IgD-negative memory B cell (primary cell): ENCODE data around the gene GINS2. TPM values are rescaled to one million over a fixed set of nuclear protein-coding genes. Genes with fewer than 3 reads are reported as not detected.
A peak's percentile ranks its signal among the peaks of the same experiment; 100 is the strongest.

ENCODE experiments used
- H3K27ac Mint-ChIP-seq, 3 donors: one replicate each; pipeline ENCODE4 v1.8.0; 2020 to 2022; ENCODE audit warnings: mild to moderate bottlenecking in 3 of 3, mixed read lengths in 3 of 3, moderate library complexity in 1 of 3
- H3K27me3 Mint-ChIP-seq: one replicate; pipeline ENCODE4 v1.8.0; 2021; ENCODE audit warnings: mixed read lengths
- H3K36me3 Mint-ChIP-seq: one replicate; pipeline ENCODE4 v1.8.0; 2020; ENCODE audit warnings: mild to moderate bottlenecking, mixed read lengths
- H3K4me1 Mint-ChIP-seq, 3 donors: one replicate each; pipeline ENCODE4 v1.8.0; 2020 to 2022; ENCODE audit warnings: mixed read lengths in 3 of 3, mild to moderate bottlenecking in 1 of 3
- H3K4me3 Mint-ChIP-seq, 4 donors: one replicate each; pipeline ENCODE4 v1.8.0; 2020 to 2022; ENCODE audit warnings: mild to moderate bottlenecking in 4 of 4, mixed read lengths in 4 of 4, moderate library complexity in 3 of 4
- H3K9me3 Mint-ChIP-seq, 3 donors: one replicate each; pipeline ENCODE4 v1.8.0; 2020 to 2021; ENCODE audit warnings: mixed read lengths in 3 of 3, mild to moderate bottlenecking in 1 of 3
- polyA plus RNA-seq: library from polyadenylated mRNA; unstranded; fragments of 300-500 nt; fragmentation: Illumina TruSeq; gene quantifications from one replicate; pipeline ENCODE4 v1.2.3, GENCODE V29; 2021

Gene GINS2
- polyA plus RNA-seq, 1 donor from 2014 or later, result 0.69 TPM

- H3K27me3 Mint-ChIP-seq, result no peaks in the 10 kb centered on the region
- H3K4me3 Mint-ChIP-seq, result no peak overlapping the region
- H3K36me3 Mint-ChIP-seq, result no peaks in the 10 kb centered on the region
- peak overlapping the region in 2 of 3 donors; percentile 13 to 62 for H3K27ac Mint-ChIP-seq
- no peaks in the 10 kb centered on the region for H3K9me3 Mint-ChIP-seq
- H3K4me1 Mint-ChIP-seq, result peaks cover 2 to 6% (median 6%) of the 10 kb centered on the region in 3 donors
Observed at GRCh38 chr16:85652431-85653221, 36.1 kb downstream of the GINS2 start.

DNA sequence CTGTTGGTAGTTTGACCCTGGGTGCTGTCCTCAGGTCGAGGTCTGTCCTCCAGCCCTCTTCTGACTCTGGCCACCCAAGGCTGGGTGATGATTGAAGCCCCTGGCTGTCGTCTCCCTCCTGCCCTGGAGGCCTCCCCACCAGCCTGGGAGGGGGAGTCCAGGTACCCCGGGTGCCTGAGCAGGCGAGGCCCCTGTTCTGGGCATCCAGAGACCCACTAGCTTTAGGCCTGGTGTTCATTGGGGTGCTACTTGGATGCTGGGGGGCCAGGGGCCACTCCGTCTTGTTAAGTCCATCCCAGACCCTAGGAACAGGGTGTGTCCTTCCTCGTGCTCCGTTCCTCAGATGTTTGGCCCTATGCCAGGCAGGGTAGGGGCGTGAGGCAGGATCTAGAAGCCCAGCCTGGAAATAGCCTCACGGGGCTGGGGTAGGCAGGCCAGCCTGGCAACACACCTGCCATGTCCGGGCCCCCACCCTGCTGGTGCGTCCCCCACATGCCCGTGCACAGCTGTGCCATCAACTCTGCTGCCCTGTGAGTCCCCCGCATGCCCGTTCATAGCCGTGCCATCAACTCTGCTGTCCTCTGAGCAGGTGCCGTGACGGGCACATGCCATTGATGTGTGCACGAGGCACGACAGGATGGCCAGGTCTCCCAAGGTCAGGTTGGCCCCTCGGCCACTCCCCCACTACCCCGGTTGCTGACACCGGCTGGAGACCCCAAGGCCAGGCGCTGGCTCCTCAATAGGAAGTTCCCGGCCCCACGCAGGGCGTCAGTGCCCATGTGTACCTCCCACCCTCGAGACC is 36.9 kb downstream of the GINS2 start:
- Mint-ChIP-seq H3K4me1 (peaks cover 2 to 6% (median 6%) of the 10 kb centered on the region in 3 donors), H3K9me3 (no peaks in the 10 kb centered on the region), H3K27me3 (no peaks in the 10 kb centered on the region), H3K4me3 (no peak overlapping the region), H3K36me3 (no peaks in the 10 kb centered on the region), H3K27ac (peak overlapping the region in 2 of 3 donors; percentile 16 to 62)

- H3K27me3 Mint-ChIP-seq, result no peaks in the 10 kb centered on the region
- H3K36me3 Mint-ChIP-seq, result no peaks in the 10 kb centered on the region
- no peak overlapping the region for H3K4me3 Mint-ChIP-seq
- no peaks in the 10 kb centered on the region for H3K9me3 Mint-ChIP-seq
- H3K27ac Mint-ChIP-seq, result no peak overlapping the region
- H3K4me1 Mint-ChIP-seq, result peaks cover 2 to 6% (median 6%) of the 10 kb centered on the region in 3 donors
Observed at GRCh38 chr16:85650844-85651628, 37.7 kb downstream of the GINS2 start.

GRCh38 chr16:85650135-85650843 is 38.5 kb downstream of the GINS2 start:
- Mint-ChIP-seq H3K9me3 (no peaks in the 10 kb centered on the region), H3K27ac (peak overlapping the region in 1 of 3 donors; percentile 45), H3K4me3 (no peak overlapping the region), H3K36me3 (no peaks in the 10 kb centered on the region), H3K4me1 (peaks cover 2 to 6% (median 6%) of the 10 kb centered on the region in 3 donors), H3K27me3 (no peaks in the 10 kb centered on the region)

DNA sequence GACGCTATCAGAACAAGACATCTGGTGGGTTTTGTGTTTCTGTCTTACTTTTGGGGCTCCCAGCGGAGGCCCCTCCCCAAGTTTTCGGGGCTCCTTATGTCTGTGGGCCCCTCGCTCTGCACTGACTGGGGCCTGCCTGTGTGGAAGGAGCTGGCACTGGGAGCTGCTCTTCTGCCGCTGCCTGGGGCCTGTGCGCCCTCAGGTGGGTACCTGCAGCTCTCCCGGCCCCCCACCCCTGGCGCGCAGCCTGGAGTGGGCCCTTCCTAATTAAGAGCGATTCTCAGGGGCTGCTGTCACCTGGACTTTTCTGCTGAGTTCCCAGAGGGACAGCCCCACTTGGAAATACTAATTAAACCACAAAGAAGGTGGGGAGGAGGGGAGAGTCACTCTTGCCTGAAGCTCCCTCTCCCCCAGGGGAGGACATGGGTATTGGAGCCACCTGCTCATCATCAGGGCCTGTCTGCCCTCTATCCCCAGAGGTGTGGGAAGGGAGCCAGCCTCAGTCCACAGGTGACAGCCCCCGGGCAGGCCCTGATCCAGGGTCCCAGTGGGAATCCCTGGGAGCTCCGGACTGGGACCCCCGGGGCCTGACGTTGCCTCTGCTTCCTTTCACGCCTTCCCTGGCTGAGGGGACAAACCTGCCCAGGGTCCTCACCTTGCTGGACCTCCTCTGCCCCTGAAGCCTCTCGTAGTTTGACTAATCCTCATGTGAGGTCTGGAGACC is 39.2 kb downstream of the GINS2 start:
- Mint-ChIP-seq H3K27me3 (no peaks in the 10 kb centered on the region), H3K36me3 (no peaks in the 10 kb centered on the region), H3K9me3 (no peaks in the 10 kb centered on the region), H3K4me1 (peaks cover 5 to 6% (median 6%) of the 10 kb centered on the region in 3 donors), H3K4me3 (no peak overlapping the region), H3K27ac (peak overlapping the region in 1 of 3 donors; percentile 73)

GRCh38 chr16:85648805-85649204 is 39.9 kb downstream of the GINS2 start:
- Mint-ChIP-seq H3K4me3 (no peak overlapping the region), H3K4me1 (peaks cover 6 to 8% (median 6%) of the 10 kb centered on the region in 3 donors), H3K27me3 (no peaks in the 10 kb centered on the region), H3K9me3 (no peaks in the 10 kb centered on the region), H3K36me3 (no peaks in the 10 kb centered on the region), H3K27ac (peak overlapping the region in 1 of 3 donors; percentile 73)

GRCh38 chr16:85648070-85648714 is 40.6 kb downstream of the GINS2 start:
- no peaks in the 10 kb centered on the region for H3K36me3 Mint-ChIP-seq
- H3K9me3 Mint-ChIP-seq, result no peaks in the 10 kb centered on the region
- H3K4me1 Mint-ChIP-seq, result peaks cover 6 to 8% (median 6%) of the 10 kb centered on the region in 3 donors
- no peak overlapping the region for H3K4me3 Mint-ChIP-seq
- H3K27me3 Mint-ChIP-seq, result no peaks in the 10 kb centered on the region
- peak overlapping the region in 1 of 3 donors; percentile 64 for H3K27ac Mint-ChIP-seq

DNA sequence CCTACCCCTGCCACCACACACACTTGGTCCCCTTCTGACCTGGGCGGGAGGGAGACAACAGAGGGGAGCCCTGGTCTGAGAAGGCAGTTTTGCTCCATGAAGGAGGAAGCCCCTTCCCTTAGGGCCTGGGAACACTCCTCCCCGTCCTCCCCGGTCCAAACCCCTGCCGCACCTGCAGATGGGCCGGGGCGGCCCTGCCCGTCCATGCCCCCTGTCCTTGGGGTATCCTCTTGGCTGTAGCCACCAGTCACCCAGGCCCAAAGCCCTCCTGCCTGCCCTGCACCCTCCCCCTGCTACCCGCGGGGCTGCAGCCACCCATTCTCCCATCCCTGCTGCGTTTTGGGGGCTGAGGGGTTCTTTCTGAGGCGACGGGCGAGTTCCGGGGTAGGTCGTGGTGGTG is 41.8 kb downstream of the GINS2 start:
- no peaks in the 10 kb centered on the region for H3K36me3 Mint-ChIP-seq
- H3K4me1 Mint-ChIP-seq, result peaks cover 6 to 8% (median 6%) of the 10 kb centered on the region in 3 donors
- H3K27me3 Mint-ChIP-seq, result no peaks in the 10 kb centered on the region
- no peaks in the 10 kb centered on the region for H3K9me3 Mint-ChIP-seq
- no peak overlapping the region for H3K4me3 Mint-ChIP-seq
- H3K27ac Mint-ChIP-seq, result no peak overlapping the region

DNA sequence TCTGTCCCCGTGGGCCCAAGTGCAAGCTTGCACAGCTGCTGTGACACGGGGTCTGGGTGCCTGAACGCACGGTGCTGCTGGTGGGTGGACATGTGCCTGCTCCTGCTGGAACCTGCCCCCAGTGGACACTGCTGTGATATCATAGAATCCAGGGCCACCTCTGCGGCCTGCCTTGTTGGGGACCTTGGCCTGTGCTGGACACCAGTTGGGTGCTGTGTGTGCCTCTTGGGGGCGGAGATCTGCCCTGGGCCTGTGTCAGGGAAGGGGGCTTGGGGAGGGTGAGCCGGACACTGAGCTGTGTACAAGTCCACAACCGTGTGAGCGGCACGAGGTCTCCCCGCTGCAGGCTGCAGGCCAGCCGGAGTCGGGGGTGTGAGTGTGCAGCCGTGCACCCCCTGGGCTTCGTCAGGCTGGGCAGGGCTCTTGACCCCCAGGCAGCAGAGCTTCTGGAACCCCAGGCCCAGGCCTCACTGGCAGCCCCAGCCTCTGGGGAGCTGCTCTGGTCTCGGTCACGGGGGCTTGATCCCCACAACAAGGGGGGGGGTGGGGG is 42.3 kb downstream of the GINS2 start:
- H3K4me3 Mint-ChIP-seq, result no peak overlapping the region
- H3K4me1 Mint-ChIP-seq, result peaks cover 6 to 8% (median 6%) of the 10 kb centered on the region in 3 donors
- H3K9me3 Mint-ChIP-seq, result no peaks in the 10 kb centered on the region
- H3K36me3 Mint-ChIP-seq, result no peaks in the 10 kb centered on the region
- no peak overlapping the region for H3K27ac Mint-ChIP-seq
- no peaks in the 10 kb centered on the region for H3K27me3 Mint-ChIP-seq

- no peaks in the 10 kb centered on the region for H3K9me3 Mint-ChIP-seq
- no peak overlapping the region for H3K27ac Mint-ChIP-seq
- no peak overlapping the region for H3K4me3 Mint-ChIP-seq
- no peaks in the 10 kb centered on the region for H3K36me3 Mint-ChIP-seq
- peaks cover 6 to 8% (median 6%) of the 10 kb centered on the region in 3 donors for H3K4me1 Mint-ChIP-seq
- no peaks in the 10 kb centered on the region for H3K27me3 Mint-ChIP-seq
Observed at GRCh38 chr16:85645021-85645589, 43.6 kb downstream of the GINS2 start.

DNA sequence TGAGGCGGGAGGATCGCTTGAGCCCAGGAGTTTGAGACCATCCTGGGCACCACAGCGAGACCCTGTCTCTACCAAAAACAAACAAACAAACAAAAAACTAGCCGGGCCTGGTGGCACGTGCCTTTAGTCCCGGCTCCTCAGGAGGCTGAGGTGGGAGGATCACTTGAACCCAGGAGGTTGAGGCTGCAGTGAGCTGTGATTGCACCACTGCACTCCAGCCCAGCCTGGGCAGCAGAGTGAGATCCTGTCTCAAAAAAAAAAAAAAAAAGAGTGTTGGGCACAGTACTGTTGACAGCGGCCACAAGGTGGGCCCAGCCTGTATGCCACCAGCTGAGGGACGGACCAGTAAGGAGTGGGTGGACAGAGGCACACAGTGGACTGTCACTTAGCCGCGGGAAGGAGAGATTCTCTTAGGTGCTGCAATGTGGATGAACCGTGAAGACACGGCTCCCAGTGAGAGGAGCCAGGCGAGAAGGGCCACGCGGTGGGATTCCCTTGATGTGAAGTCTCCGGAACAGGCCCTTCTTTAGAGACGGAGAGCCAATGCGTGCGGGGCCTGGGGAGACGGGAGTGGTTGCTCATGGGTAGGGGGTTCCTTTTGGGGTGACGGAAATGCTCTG is 44.6 kb downstream of the GINS2 start:
- Mint-ChIP-seq H3K27ac (no peak overlapping the region), H3K9me3 (no peaks in the 10 kb centered on the region), H3K27me3 (no peaks in the 10 kb centered on the region), H3K4me3 (no peak overlapping the region), H3K4me1 (peaks cover 5 to 8% (median 5%) of the 10 kb centered on the region in 3 donors), H3K36me3 (no peaks in the 10 kb centered on the region)

- Mint-ChIP-seq H3K36me3 (no peaks in the 10 kb centered on the region), H3K27me3 (no peaks in the 10 kb centered on the region), H3K4me3 (no peak overlapping the region), H3K27ac (no peak overlapping the region), H3K9me3 (no peaks in the 10 kb centered on the region), H3K4me1 (peaks cover 0 to 6% (median 0%) of the 10 kb centered on the region in 3 donors)
Observed at GRCh38 chr16:85643631-85644030, 45.1 kb downstream of the GINS2 start.
